Skeletal muscle cell (primary cell): ENCODE results near the gene TOB1.

Experiments used
- DNase-seq: peaks from one replicate; pipeline ENCODE4 v3.0.0-alpha.2; 2010; ENCODE audit warnings: low read depth
- H3K4me3 ChIP-seq: 2 replicates; pipeline ENCODE4 v1.5.1; 2011; ENCODE audit warnings: low read depth, mild to moderate bottlenecking, control low read depth, low read length, moderate library complexity

The TOB1 gene

DNA sequence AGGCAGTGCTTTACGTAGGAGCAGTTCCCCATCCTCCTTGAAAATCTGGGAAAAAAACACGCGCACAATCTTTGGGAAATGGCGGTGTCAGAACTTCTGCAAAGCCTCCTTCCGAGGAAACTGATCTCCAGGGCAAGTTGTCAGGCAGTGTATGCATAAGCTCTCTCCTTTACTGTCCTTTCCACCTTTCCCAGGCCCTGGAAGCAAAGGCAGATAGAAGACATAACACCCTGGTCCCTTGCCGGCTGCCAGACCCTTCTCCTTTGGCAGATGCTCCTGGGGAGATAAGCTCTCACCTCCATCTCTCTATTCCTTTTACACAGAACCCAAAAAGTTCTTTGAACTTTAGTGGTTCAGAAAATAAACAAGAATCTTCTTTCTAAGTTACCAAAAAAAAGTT is 12.4 kb downstream of the TOB1 start:
- H3K4me3 ChIP-seq, result no peak overlapping the region
- no peak for DNase-seq

DNA sequence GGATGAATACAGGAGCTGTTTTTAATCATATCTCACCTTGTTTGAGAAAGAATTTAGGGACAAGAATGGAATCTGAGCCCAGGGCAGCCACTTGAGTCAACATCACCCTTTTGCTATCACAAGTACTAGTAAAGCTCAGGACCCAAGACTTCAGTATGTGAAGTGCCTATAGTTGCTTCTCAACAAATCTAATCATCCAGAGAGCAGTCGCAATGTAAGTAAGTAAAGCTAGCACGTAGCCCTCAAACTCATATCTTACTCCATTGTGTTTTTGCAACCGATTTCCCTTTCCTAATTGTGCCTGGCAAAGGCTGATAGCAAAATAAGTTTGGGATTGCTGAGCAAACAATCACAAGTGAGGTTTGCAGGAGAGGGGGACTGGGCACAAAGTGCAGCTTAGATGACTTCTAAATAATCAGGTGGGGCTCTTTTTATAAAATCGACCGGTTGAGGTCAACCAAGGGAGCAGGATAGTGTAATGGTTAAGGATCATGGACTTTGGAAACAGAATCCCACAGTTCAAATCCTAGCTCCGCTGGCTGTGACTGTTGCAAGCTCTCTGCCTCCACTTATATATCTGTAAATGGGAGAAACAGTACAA is 13.0 kb downstream of the TOB1 start:
- H3K4me3 ChIP-seq, result no peak overlapping the region
- DNase-seq, result no peak

DNA sequence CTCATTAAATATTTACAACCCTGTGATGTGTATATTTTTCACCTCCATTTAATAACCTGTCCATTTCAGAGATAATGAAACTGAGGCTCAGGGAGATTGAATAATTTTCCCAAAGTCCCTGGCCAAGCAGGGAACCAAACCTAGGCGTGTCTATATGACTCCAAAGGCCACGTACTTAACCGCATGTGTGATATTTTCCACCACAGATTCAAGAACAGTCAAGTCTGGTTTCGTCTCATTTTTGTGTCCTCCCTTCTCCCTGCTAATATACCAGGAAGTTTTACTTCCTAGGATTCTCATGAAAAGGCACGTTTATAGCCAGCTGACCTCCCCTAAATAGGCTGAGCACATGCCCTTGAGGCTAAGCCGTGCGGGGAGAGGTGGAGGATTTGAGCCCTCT is 15.5 kb downstream of the TOB1 start:
- no peak overlapping the region for H3K4me3 ChIP-seq
- no peak for DNase-seq

DNA sequence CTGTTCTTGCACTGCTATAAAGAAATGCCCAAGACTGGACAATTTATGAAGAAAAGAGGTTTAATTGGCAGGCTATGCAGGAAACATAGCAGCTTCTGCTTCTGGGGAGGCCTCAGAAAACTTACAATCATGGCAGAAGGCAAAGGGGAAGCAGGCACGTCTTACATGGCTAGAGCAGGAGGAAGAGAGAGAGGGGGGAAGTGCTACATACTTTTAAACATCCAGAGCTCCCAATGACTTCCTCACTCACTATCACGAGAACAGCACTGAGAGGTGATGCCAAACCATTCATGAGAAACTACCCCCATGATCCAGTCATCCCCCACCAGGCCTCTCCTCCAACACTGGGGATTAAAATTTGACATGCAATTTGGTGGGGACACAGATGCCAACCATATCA is 17.4 kb downstream of the TOB1 start:
- no peak for DNase-seq
- no peak overlapping the region for H3K4me3 ChIP-seq

DNA sequence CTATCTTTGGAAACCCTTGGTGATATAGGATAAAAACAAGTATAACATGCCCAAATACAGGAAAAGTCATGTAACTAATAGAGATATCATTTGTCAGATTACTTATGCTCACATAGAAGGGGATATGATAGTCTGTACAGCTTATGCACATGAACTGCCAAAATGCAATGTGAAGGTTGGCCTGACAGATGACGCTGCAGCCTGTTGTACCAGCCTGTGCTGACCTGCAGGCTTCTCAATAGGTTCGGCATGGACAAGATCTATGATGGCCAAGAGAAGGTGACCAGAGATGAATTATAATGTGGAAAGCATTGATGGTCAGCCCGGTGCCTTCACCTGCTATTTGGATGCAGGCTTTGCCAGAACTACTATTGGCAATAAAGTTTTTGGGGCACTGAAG is 18.1 kb downstream of the TOB1 start:
- H3K4me3 ChIP-seq, result no peak overlapping the region
- no peak for DNase-seq

DNA sequence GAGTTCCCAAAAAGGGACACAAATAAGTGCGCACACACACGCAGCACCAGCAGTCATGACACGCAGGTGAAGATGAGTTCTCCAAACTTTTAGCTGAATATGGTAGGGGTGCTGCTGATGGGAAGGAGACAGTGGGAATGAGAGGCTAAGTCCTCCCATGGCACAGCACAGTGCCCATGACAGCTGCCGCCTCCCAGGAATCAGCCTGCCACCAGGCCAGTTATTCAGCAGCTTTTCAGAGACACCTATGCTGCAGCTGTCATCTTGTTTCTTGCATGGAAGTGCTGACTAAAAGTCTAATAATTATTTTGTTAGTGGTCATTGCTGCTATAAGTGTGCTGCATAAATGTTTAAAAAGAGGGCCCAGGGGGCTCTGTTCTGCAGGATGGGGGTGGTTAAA is 18.6 kb downstream of the TOB1 start:
- H3K4me3 ChIP-seq, result no peak overlapping the region
- no peak for DNase-seq

DNA sequence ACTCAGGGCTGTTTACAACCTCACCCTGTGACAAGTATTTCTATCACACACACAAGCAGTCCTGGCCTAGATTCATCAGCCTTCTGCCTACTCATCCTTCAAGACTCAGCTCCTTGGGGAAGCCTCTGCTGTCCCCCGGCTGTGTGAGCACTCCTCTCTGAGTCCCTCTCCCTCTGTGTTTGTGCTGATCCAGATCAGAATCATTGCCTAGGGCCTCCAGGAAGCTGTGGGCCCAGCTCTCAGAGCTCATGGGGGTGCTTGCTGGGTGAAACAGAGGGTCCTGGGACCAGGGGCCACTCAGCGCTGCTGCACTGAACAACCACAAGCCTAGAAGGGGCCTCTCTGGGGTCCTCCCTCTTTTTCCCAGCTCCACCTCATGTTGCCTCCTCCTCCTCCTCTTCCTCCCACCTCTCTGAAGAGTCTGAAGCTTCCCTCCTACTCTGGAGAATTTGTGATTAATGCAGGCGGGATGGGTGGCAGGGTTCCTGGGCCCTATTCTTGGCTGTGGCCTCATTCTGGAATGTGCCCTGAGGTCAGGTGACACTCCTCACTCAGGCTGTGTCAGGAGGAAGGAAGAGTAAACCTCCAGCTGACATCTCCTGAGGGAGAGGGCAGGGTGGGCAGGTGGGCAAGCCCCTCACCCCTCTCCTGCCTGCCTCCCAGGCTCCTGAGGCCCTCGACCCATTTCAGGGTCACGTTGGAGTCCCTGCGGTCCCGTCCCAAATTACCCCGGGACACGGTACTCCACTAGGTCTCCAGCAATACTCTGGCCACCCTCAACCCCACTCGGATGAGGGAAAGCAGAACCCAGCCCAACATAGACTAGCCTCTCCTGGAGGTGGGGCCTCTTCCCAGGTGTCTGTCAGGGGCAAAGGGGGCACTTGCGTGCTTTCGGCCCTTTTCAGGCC is 20.7 kb downstream of the TOB1 start:
- H3K4me3 ChIP-seq, result no peak overlapping the region
- DNase-seq, result no peak

DNA sequence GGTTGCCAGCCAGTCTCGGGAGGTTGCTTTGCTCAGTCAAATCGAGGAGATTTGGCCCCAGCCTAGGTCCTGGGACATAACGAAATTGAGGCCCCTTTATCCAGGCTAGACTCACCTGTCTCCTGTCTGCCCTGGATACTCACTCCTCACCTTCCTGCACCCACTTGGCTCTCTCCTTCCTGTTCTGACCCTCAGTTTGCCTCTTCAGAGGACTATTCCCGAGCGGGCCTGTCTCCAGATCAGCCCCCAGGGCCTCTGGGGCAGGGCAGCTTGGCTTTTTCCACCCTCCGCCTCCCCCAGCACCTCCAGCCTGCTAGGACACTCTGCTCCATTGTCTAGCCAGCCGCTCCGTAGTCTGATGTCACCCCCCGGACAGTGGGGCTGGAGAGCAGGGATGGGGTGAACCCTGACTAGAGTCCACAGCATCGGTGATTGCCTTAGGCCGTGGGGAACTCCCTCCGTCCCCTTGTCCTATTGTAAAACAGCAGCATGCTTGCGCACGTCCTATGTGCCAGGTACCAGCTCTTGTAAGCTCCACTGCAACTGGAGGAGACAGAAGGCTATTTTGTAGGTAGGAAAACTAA is 21.9 kb downstream of the TOB1 start:
- DNase-seq, result no peak

DNA sequence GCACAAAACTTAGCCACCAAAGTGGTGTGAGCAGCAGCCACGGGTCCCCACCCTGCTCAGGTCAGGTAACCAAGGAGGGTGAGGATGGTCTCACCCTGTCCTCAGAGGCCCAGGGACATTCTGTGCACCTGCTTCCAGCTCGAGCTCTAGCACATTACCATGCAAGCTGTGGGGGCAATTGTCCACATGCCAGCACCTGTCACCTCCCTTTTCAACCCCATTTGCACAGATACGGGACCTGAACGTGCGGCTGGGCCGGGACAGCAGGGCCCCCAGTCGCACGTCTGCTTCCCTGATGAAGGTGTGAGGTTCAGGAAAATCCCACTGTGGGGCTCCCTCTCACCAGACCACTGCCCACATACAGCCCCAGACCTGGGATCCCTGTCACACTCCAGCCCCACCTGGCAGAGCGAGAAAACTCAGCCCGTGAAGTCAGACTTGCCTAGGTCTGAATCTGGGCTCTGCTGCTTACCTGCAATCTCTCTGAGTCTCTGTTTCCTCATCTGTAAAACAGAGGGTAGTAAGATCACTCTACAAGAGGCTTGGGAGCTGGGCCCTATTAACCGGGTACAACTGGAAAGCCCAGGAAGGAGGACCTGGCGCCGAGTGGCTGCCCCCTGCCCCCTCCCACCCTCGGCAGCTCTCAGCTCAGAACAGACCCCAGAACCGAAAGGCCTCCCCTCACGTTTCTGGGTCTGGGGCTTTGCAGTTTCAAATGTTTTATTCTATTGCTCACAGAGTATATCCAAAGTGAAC is 22.8 kb downstream of the TOB1 start:
- no peak for DNase-seq
- no peak overlapping the region for H3K4me3 ChIP-seq

More for the DNA sequence above, 21.9 kb downstream of the TOB1 start:
- H3K4me3 ChIP-seq, result no peak overlapping the region

DNA sequence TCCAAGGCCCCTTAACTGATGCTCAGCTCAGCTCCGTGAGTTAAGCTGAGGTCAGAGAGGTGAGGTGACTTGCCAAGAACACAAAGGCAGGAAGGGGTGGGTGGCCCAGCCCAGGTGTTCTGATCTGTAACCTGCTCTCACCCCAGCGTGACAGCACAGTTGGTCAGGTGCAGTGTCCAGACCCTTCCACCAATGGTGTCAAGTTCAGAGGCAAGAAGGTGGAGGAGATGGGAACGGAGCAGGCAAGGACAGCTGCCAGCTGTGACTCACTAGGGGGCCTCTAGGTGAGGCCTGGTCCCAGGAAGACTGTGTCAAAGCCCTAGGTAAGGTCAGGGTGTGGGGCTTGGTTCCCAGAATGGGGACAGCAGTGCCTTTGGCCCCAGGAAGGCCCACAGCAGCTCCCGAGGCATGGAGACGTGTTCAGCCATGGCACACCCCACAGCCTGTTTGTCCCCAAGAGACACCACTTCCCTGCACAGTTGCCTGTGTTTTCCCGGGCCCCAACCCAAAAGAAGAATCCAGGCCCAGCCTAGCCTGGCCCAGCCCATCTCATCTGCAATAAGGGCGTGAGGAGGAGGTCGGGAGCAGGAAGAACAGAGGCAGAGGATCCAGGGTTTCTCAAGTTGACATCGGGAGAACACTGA is 23.5 kb downstream of the TOB1 start:
- no peak overlapping the region for H3K4me3 ChIP-seq
- no peak for DNase-seq

DNA sequence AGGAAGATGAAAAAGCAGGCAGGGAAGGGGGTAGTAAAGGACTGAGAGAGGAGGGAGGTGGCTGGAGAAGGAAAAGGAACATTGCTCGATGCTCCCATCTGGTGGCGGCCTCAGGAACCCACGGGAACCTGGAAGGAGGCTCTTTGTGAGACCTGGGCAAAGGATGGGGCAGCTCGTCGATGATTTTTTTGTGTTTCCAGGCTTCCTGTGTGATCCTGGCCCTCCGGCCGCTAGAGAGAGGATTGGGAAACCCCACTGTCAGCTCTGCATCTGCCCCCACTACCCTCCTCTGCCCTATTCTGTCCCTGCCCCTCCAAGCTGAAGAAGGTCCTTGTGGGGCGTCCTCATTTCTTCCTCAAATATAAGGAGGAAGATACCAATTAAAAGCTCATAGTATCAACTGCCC is 24.2 kb downstream of the TOB1 start:
- no peak overlapping the region for H3K4me3 ChIP-seq
- no peak for DNase-seq

DNA sequence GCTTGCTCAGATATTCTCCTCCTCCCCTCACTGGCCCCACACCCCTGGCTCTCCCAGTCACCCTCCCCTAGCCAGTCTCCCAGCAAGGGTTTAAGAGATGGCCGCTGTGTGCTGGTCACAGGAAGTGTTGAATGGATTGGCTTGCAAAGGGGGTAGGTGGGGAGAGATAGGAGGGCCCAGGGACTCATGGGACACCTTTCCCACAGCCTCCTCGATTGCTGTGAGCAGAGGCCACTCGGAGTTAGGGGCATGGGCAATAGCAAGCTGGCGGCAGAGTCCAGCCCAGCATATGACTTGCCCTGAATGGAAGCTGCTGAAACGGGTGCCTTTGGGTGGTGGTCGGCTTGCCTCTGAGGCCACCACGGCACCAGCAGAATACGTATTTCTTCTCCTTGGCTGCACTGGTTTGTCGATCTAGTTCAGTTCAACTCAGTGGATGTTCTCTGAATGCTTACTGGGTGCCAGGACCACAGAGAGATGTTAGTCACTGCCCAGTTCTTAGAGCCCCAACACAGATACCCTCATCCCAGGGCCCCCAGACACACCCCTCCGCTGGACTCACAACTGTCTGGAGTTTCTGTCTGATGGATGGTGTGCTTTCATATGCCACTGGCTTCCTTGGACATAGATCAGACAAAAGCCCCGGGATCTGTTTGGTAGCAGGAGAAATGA is 24.7 kb downstream of the TOB1 start:
- no peak for DNase-seq
- H3K4me3 ChIP-seq, result no peak overlapping the region

DNA sequence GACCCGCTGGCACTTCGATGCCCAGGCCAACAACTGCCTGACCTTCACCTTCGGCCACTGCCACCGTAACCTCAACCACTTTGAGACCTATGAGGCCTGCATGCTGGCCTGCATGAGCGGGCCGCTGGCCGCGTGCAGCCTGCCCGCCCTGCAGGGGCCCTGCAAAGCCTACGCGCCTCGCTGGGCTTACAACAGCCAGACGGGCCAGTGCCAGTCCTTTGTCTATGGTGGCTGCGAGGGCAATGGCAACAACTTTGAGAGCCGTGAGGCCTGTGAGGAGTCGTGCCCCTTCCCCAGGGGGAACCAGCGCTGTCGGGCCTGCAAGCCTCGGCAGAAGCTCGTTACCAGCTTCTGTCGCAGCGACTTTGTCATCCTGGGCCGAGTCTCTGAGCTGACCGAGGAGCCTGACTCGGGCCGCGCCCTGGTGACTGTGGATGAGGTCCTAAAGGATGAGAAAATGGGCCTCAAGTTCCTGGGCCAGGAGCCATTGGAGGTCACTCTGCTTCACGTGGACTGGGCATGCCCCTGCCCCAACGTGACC is 25.8 kb downstream of the TOB1 start:
- no peak for DNase-seq

DNA sequence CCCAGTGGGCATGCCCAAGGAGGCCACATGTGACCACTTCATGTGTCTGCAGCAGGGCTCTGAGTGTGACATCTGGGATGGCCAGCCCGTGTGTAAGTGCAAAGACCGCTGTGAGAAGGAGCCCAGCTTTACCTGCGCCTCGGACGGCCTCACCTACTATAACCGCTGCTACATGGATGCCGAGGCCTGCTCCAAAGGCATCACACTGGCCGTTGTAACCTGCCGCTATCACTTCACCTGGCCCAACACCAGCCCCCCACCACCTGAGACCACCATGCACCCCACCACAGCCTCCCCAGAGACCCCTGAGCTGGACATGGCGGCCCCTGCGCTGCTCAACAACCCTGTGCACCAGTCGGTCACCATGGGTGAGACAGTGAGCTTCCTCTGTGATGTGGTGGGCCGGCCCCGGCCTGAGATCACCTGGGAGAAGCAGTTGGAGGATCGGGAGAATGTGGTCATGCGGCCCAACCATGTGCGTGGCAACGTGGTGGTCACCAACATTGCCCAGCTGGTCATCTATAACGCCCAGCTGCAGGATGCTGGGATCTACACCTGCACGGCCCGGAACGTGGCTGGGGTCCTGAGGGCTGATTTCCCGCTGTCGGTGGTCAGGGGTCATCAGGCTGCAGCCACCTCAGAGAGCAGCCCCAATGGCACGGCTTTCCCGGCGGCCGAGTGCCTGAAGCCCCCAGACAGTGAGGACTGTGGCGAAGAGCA is 26.4 kb downstream of the TOB1 start:
- H3K4me3 ChIP-seq, result no peak overlapping the region
- DNase-seq, result no peak

More for the DNA sequence above, 25.8 kb downstream of the TOB1 start:
- no peak overlapping the region for H3K4me3 ChIP-seq

DNA sequence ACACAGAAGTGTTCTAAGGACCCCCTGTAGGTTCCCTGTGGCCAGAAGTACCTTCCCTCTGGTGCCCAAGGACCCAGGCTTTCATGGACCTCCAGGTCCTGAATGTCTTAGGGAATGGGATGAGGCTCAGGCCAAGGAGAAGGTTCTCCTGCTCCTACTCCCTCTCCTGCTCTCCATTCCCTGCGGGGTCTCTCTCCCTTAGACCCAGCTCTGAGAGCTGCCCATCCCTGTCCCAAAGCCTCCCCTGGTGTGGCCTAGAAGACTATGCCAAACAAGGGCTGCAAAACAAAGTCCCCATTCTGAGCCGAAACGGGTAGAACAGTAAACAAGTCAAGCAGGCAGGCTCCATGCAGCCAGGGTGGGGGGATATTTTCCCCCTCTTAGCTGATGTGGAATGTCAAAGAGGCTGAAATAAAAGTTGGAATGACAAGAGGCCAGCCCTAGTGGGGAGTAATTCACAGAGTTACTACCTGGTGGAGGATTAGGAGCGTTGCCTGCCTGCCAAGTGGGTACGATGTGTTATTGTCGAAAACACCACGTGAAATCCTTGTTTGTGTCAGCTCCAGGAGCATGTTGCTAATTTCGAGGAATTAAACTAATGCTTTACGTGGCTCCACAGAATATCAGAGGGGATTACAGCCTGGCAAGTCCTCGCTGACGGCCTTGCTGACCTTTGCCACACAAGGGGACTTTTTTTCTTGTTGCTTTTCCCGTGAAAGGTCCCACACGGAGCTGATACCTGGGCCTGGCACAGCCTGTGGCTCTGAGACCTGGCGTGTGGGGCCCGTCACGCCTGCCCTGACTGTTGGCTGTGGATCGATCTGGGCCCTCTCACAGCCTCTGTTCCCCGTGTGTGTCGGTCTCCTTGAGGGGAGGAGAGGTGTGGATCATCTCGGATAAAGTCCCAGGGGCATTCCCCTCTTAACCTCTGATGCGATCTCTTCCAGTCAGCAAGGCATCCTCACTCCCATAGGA is 27.9 kb downstream of the TOB1 start:
- H3K4me3 ChIP-seq, result no peak overlapping the region
- no peak for DNase-seq

DNA sequence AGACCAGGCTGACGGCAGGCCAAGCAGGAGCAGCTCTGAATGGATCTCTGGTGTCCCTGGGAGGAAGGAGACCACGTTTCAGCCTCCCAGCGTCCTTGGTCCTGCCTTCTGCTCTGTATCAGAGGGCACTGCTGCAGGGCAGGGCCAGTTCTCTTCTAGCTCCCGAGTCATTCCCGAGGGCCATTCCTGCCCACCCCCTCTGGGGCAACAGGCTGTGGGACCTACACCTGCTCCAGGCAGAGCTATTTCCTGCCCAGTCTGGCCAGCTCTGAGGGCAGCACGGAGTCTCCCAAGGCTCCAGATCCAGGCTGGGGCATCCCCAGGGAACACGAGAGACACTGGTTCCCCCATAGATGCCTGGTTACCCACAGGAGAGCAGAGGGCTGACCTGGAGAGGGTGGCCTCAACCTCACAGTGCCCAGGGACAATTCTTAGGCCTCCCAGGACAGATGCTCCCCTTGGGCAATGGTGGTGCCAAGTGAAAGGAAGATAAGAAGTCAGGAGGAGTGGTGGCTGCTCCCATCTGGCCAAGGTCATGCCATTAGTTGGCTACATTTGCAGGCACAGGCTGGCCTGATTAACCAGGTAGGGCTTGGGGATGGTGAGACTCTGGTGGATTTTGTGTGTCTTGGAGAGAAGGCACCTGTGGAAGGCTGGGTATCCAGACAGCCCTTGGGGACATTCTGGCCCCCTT is 28.7 kb downstream of the TOB1 start:
- DNase-seq, result no peak
- H3K4me3 ChIP-seq, result no peak overlapping the region

DNA sequence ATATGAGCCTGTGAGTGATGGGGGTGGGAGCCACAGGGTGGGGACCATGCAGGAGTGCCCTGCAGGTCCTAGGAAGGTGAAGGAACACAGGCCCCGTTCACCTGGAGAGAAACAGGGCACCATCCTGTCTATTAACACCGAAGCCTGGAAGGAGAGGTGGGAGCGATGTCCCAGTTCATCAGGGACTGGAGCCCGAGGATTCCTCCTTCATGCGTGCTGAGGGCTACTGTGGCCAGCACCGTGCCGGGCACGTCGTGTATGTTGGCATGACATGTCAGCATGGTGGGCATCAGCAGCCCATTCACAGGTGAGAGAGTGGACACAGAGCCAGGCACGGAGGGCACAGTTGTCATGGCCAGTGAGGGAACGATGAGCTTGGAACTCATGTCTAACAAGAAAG is 29.3 kb downstream of the TOB1 start:
- DNase-seq, result no peak
- H3K4me3 ChIP-seq, result no peak overlapping the region
